ENCODE measurements around the gene DDX47.
"Not testable (repeated sequence)": the region's sequence is repeated elsewhere in the genome, so short reads cannot be mapped to it uniquely, and the experiment has no call there.

The DDX47 gene

GRCh38 chr12:12872139-12872933 lies 59.2 kb downstream of the DDX47 start:
- no peak for DNase-seq (ENCODE audit: low read depth)

- DNase-seq (ENCODE audit: low read depth) = no peak
Observed at GRCh38 chr12:12872934-12873275, 59.8 kb downstream of the DDX47 start.

- DNase-seq (ENCODE audit: low read depth) = no peak
Observed at GRCh38 chr12:12874029-12874428, 60.9 kb downstream of the DDX47 start.

GRCh38 chr12:12875301-12875700 lies 62.2 kb downstream of the DDX47 start:
- DNase-seq (ENCODE audit: low read depth) = not testable (repeated sequence)

- DNase-seq (ENCODE audit: low read depth) = no peak
Observed at GRCh38 chr12:12877153-12877768, 64.1 kb downstream of the DDX47 start.

- no peak for DNase-seq (ENCODE audit: low read depth)
Observed at GRCh38 chr12:12877781-12878455, 64.8 kb downstream of the DDX47 start.

Data from fibroblast of the conjunctiva (primary cell).